Measurements from ENCODE around the gene TBC1D22B. TPM values are rescaled to one million over a fixed set of nuclear protein-coding genes. Genes with fewer than 3 reads are reported as not detected.
A peak's percentile ranks its signal among the peaks of the same experiment; 100 is the strongest.

The TBC1D22B gene
- total and polyA plus RNA-seq, 9 of the 15 experiments (the other 6 are each of a cell fraction or from before 2014, with no cell fraction given), result 4.8 to 24.2 (median 13.5) TPM

DNA sequence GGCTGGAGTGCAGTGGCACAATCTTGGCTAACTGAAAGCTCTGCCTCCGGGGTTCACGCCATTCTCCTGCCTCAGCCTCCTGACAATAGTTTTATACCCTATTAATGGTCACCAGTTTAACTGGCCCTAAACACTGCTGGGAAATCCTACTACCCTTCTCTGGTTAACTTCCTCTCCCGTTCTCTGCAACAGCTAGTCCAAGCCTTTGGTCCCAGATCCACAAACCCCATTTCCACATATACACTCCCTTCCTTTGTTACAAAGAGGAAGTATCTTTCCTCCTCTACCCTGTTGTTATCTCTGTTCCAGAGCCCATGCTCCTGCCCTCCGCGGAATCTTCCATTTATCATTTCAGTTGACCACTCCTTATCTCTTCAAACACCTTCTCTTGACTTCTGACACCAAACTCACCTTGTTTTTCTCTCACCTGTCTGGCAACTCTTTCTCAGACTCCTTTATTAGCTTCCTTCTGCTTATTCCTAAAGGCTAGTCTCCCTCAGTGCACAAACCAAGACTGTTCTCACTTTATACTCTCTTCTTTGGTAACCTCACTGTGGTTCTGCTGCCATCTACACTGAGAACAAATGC lies 25.0 kb upstream of the TBC1D22B start (continued):
- TF ChIP-seq ARNT (IDR thresholded peaks at IDR 0.05) (peak in 1 of 2 experiments; percentile 83), TBP (optimal IDR thresholded peaks at IDR 0.05; ENCODE audit: low read depth, low read length) (peak; percentile 14), HNRNPL (IDR thresholded peaks at IDR 0.05; ENCODE audit: low read depth, low read length) (peak; percentile 64; the same call in 1 of the 2 replicates), TEAD4 (IDR thresholded peaks at IDR 0.05; ENCODE audit: low read length) (peak; percentile 96), TEAD4 (CRISPR knock-in tag; IDR thresholded peaks at IDR 0.05; ENCODE audit: borderline replicate concordance) (no peak), ZKSCAN8 (CRISPR knock-in tag; IDR thresholded peaks at IDR 0.05) (peak; percentile 38), XRCC4 (IDR thresholded peaks at IDR 0.05; ENCODE audit: extremely low read depth, insufficient read depth, insufficient read length) (no peak), MAFG (tag; conservative IDR thresholded peaks at IDR 0.05) (no peak), SMAD3 (CRISPR knock-in tag; conservative IDR thresholded peaks at IDR 0.05) (no peak), ZNF583 (CRISPR knock-in tag; IDR thresholded peaks at IDR 0.05) (peak; percentile 56; the same call in 1 of the 2 replicates), FOS (IDR thresholded peaks at IDR 0.05; ENCODE audit: extremely low read depth, insufficient read length) (no peak), ZKSCAN3 (CRISPR knock-in tag; IDR thresholded peaks at IDR 0.05) (no peak), JUND (IDR thresholded peaks at IDR 0.05; ENCODE audit: borderline replicate concordance, low read depth, low read length) (peak; percentile 59; the same call in 1 of the 2 replicates), JUND (tag; IDR thresholded peaks at IDR 0.05; ENCODE audit: borderline replicate concordance, low read depth, low read length) (peak; percentile 82; the same call in 1 of the 3 replicates), RNF2 (IDR thresholded peaks at IDR 0.05) (peak; percentile 52; the same call in 1 of the 2 replicates), FOXM1 (IDR thresholded peaks at IDR 0.05; ENCODE audit: low read depth) (peak; percentile 88), FOXM1 (CRISPR knock-in tag; IDR thresholded peaks at IDR 0.05; ENCODE audit: low read depth) (no peak), SMARCE1 (IDR thresholded peaks at IDR 0.05) (peak; percentile 100), ZNF282 (CRISPR knock-in tag; IDR thresholded peaks at IDR 0.05) (no peak), ZFP36 (IDR thresholded peaks at IDR 0.05; ENCODE audit: low read depth, low read length, partially characterized antibody) (no peak), ZBED1 (IDR thresholded peaks at IDR 0.05) (0 out of 2 replicates have a peak, but pooled peaks have one; percentile 72), LARP7 (IDR thresholded peaks at IDR 0.05) (peak; percentile 70; the same call in 1 of the 2 replicates), MTA2 (IDR thresholded peaks at IDR 0.05; ENCODE audit: low read depth) (peak; percentile 95), PHF8 (IDR thresholded peaks at IDR 0.05; ENCODE audit: borderline replicate concordance, low read length) (peak; percentile 16; the same call in 1 of the 2 replicates)
- TF ChIP-seq, protein P1, sequence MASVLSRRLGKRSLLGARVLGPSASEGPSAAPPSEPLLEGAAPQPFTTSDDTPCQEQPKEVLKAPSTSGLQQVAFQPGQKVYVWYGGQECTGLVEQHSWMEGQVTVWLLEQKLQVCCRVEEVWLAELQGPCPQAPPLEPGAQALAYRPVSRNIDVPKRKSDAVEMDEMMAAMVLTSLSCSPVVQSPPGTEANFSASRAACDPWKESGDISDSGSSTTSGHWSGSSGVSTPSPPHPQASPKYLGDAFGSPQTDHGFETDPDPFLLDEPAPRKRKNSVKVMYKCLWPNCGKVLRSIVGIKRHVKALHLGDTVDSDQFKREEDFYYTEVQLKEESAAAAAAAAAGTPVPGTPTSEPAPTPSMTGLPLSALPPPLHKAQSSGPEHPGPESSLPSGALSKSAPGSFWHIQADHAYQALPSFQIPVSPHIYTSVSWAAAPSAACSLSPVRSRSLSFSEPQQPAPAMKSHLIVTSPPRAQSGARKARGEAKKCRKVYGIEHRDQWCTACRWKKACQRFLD (CRISPR knock-in tag; IDR thresholded peaks at IDR 0.05), result peak; percentile 38; the same call in 1 of the 2 replicates
- TF ChIP-seq, protein P2, sequence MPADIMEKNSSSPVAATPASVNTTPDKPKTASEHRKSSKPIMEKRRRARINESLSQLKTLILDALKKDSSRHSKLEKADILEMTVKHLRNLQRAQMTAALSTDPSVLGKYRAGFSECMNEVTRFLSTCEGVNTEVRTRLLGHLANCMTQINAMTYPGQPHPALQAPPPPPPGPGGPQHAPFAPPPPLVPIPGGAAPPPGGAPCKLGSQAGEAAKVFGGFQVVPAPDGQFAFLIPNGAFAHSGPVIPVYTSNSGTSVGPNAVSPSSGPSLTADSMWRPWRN (IDR thresholded peaks at IDR 0.05; ENCODE audit: low read depth), result peak; percentile 43; the same call in 1 of the 2 replicates
- TF ChIP-seq, protein P3, sequence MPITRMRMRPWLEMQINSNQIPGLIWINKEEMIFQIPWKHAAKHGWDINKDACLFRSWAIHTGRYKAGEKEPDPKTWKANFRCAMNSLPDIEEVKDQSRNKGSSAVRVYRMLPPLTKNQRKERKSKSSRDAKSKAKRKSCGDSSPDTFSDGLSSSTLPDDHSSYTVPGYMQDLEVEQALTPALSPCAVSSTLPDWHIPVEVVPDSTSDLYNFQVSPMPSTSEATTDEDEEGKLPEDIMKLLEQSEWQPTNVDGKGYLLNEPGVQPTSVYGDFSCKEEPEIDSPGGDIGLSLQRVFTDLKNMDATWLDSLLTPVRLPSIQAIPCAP (CRISPR knock-in tag; IDR thresholded peaks at IDR 0.05; ENCODE audit: borderline replicate concordance), result no peak
- TF ChIP-seq, protein P4, sequence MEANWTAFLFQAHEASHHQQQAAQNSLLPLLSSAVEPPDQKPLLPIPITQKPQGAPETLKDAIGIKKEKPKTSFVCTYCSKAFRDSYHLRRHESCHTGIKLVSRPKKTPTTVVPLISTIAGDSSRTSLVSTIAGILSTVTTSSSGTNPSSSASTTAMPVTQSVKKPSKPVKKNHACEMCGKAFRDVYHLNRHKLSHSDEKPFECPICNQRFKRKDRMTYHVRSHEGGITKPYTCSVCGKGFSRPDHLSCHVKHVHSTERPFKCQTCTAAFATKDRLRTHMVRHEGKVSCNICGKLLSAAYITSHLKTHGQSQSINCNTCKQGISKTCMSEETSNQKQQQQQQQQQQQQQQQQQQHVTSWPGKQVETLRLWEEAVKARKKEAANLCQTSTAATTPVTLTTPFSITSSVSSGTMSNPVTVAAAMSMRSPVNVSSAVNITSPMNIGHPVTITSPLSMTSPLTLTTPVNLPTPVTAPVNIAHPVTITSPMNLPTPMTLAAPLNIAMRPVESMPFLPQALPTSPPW (CRISPR knock-in tag; IDR thresholded peaks at IDR 0.05), result peak; percentile 68
